Measurements from ENCODE around the gene DPEP3.

- no peak for TF ChIP-seq POLR2AphosphoS5 (IDR thresholded peaks at IDR 0.05; ENCODE audit: low read depth, low read length)
- TF ChIP-seq SIN3A (IDR thresholded peaks at IDR 0.05; ENCODE audit: borderline replicate concordance, insufficient read depth, low read length) = no peak
- TF ChIP-seq REST (IDR thresholded peaks at IDR 0.05; ENCODE audit: insufficient read depth in 1 of 2, low read depth in 2 of 2, low read length in 2 of 2) = no peak
- no peak for TF ChIP-seq TAF1 (IDR thresholded peaks at IDR 0.05; ENCODE audit: borderline replicate concordance, insufficient read depth, low read length)
Observed at GRCh38 chr16:67977469-67978227, 2.7 kb downstream of the DPEP3 start.
